ENCODE measurements around the gene SEL1L3. TPM values are rescaled to one million over a fixed set of nuclear protein-coding genes. Genes with fewer than 3 reads are reported as not detected.
A peak's percentile ranks its signal among the peaks of the same experiment; 100 is the strongest.

Gene SEL1L3
- total RNA-seq, 4 donors from 2014 or later: 2.2 to 29.8 (median 5.4) TPM

- no peak overlapping the region for H3K4me3 ChIP-seq
- no peak overlapping the region for H3K27ac ChIP-seq
- no peak for TF ChIP-seq POLR2A (IDR thresholded peaks at IDR 0.05)
- H3K36me3 ChIP-seq: no peaks in the 10 kb centered on the region
- peak; percentile 41 for ATAC-seq
- 0 to 8% methylated on average over 2 to 5 of the region's 5 CpGs for WGBS, 2 donors (ENCODE audit: low coverage in 1 of 2)
- H3K9me3 ChIP-seq: no peaks in the 10 kb centered on the region
- H3K27me3 ChIP-seq: peaks cover 6% of the 10 kb centered on the region
- peaks cover 0 to 8% (median 0%) of the 10 kb centered on the region in 3 donors for H3K4me1 ChIP-seq
Observed at GRCh38 chr4:25884031-25884782, 21.4 kb upstream of the SEL1L3 start.

- Histone ChIP-seq H3K27ac (no peak overlapping the region), H3K27me3 (peaks cover 6% of the 10 kb centered on the region), H3K36me3 (no peaks in the 10 kb centered on the region), H3K9me3 (no peaks in the 10 kb centered on the region), H3K4me1 (peaks cover 0 to 8% (median 0%) of the 10 kb centered on the region in 3 donors), H3K4me3 (no peak overlapping the region)
- 79 to 92% methylated on average over 2 of the region's 2 CpGs for WGBS, 2 donors (ENCODE audit: low coverage in 1 of 2)
- ATAC-seq: no peak
- no peak for TF ChIP-seq POLR2A (IDR thresholded peaks at IDR 0.05)
- no peak for TF ChIP-seq CTCF (IDR thresholded peaks at IDR 0.05)
Observed at GRCh38 chr4:25883565-25883964, 20.8 kb upstream of the SEL1L3 start.

- H3K27me3 ChIP-seq: peaks cover 6% of the 10 kb centered on the region
- no peak overlapping the region for H3K4me3 ChIP-seq
- ATAC-seq: no peak
- TF ChIP-seq POLR2AphosphoS5 (IDR thresholded peaks at IDR 0.05): no peak
- TF ChIP-seq POLR2A (IDR thresholded peaks at IDR 0.05): no peak
- no peaks in the 10 kb centered on the region for H3K36me3 ChIP-seq
- 82 to 96% methylated on average over 2 to 4 of the region's 4 CpGs for WGBS, 2 donors (ENCODE audit: low coverage in 1 of 2)
- no peak overlapping the region for H3K27ac ChIP-seq
- H3K9me3 ChIP-seq: no peaks in the 10 kb centered on the region
- peaks cover 0 to 8% (median 0%) of the 10 kb centered on the region in 3 donors for H3K4me1 ChIP-seq
Observed at GRCh38 chr4:25882226-25882625, 19.4 kb upstream of the SEL1L3 start.

- Histone ChIP-seq H3K4me1 (peaks cover 0 to 8% (median 0%) of the 10 kb centered on the region in 3 donors), H3K9me3 (no peaks in the 10 kb centered on the region), H3K4me3 (no peak overlapping the region), H3K27me3 (peaks cover 6% of the 10 kb centered on the region), H3K36me3 (no peaks in the 10 kb centered on the region), H3K27ac (no peak overlapping the region)
- WGBS, 2 donors (ENCODE audit: low coverage in 1 of 2): 88 to 89% methylated on average over 4 of the region's 4 CpGs
- TF ChIP-seq CTCF (IDR thresholded peaks at IDR 0.05) (no peak), POLR2AphosphoS5 (IDR thresholded peaks at IDR 0.05) (no peak), POLR2A (IDR thresholded peaks at IDR 0.05) (no peak), EP300 (IDR thresholded peaks at IDR 0.05) (no peak)
- ATAC-seq: no peak
Observed at GRCh38 chr4:25881193-25881592, 18.4 kb upstream of the SEL1L3 start.

- peak; percentile 25 for ATAC-seq
- Histone ChIP-seq H3K27me3 (peaks cover 6% of the 10 kb centered on the region), H3K27ac (no peak overlapping the region), H3K4me1 (peaks cover 0 to 8% (median 0%) of the 10 kb centered on the region in 3 donors), H3K4me3 (no peak overlapping the region), H3K36me3 (no peaks in the 10 kb centered on the region), H3K9me3 (no peaks in the 10 kb centered on the region)
- TF ChIP-seq POLR2AphosphoS5 (IDR thresholded peaks at IDR 0.05) (no peak), CTCF (IDR thresholded peaks at IDR 0.05) (no peak), POLR2A (IDR thresholded peaks at IDR 0.05) (no peak), EP300 (IDR thresholded peaks at IDR 0.05) (no peak)
- 43 to 69% methylated on average over 7 of the region's 7 CpGs for WGBS, 2 donors (ENCODE audit: low coverage in 1 of 2)
Observed at GRCh38 chr4:25879991-25880651, 17.3 kb upstream of the SEL1L3 start.

GRCh38 chr4:25879587-25879986, 16.8 kb upstream of the SEL1L3 start:
- TF ChIP-seq EP300 (IDR thresholded peaks at IDR 0.05): no peak
- no peak for TF ChIP-seq POLR2A (IDR thresholded peaks at IDR 0.05)
- TF ChIP-seq POLR2AphosphoS5 (IDR thresholded peaks at IDR 0.05): no peak
- TF ChIP-seq CTCF (IDR thresholded peaks at IDR 0.05): no peak
- Histone ChIP-seq H3K36me3 (no peaks in the 10 kb centered on the region), H3K4me3 (no peak overlapping the region), H3K9me3 (no peaks in the 10 kb centered on the region), H3K27me3 (peaks cover 6% of the 10 kb centered on the region), H3K27ac (no peak overlapping the region), H3K4me1 (peaks cover 0 to 6% (median 0%) of the 10 kb centered on the region in 3 donors)
- ATAC-seq: no peak
- WGBS, 2 donors (ENCODE audit: low coverage in 1 of 2): 80 to 90% methylated on average over 2 to 6 of the region's 6 CpGs

Data from gastroesophageal sphincter (tissue), 4 donors.